GM10847 (cell line): ENCODE measurements around the gene ZP3.
A peak's percentile ranks its signal among the peaks of the same experiment; 100 is the strongest.

Source experiments
- POLR2A ChIP-seq: IDR thresholded peaks from 2 replicates; pipeline ENCODE4 v1.6.1; 2011; ENCODE audit not compliant: insufficient read length; ENCODE audit errors: extremely low read depth

Gene ZP3

DNA sequence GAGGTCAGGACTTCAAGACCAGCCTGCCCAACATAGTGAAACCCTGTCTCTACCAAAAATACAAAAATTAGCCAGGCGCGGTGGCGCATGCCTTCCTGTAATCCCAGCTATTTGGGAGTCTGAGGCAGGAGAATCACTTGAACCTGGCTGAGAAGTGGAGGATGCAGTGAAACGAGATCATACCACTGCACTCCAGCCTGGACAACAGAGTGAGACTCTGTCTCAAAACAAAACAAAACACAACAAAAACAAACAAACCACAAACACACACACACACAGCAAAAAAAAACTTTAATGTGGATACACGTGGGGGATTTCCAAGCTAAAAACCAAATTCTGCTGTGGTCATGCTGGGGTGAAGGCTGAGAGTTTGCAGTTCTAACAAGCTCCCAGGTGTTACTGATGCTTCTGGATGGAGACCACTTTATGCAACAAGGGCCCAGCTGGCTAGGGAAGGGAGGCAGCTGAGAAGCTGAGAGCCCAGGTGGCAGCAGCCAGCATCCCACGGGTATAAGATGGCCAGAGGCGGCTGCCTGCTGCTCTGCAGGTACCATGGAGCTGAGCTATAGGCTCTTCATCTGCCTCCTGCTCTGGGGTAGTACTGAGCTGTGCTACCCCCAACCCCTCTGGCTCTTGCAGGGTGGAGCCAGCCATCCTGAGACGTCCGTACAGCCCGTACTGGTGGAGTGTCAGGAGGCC is at the start of gene ZP3:
TSS of gene ZP3 (plus strand) at position 538 of the 699 bp plus-strand sequence. CDS start at position 553, 15 bp downstream.
- TF ChIP-seq POLR2A = no peak

DNA sequence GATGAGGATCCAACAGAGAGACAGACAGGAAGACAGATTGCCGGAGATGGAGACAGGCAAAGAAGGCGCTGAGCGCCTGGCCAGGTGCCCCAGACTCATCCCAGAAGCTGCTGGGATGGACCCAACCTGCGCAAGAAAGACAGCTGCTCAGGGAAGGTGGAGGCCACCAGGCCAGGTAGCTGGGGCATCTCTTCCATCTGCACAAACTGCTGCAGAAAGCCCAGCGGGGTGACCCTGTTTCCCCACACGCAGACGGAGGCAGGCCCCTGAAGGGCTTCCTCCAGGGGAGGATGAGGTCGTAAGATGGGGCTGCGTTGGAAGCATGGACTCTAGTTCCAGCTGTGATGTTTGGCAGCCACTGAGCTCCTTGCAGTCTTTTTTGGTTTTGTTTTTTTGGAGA is 49.5 kb upstream of the ZP3 start:
- no peak for TF ChIP-seq POLR2A

DNA sequence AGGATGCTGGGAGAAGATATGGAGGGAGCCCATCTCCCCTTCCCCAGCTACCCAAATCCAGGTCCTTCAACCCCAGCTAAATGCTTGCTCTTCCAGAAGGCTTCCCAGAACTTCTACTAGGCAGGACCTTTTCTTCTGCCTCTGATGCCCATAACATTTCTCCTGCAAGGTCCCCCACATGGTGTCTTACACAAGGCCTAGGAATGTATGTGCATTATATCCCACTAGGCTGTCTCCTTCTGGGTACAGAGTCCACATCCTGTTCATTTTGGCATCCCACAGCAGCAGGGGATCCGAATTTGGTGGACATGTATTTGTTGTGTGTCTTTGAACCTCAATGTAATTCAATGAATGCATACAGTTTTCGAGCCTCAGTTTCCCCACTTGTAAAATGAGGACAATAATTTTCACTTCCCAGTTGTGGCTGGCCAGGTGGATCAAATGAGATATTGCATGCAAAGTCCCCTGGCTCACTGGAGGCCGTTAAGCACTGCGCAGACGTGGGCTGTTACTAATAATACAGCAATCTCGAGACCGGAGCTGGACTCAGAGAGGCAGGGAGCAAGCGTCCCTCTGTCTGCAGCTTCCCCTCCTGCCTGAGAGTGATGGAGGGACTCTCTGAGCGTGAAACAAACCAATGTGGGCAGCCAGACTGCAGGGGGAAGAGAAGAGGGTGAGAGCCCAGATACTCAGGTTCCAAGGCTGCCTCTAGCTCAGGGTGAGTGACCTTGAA is 47.4 kb upstream of the ZP3 start:
- no peak for TF ChIP-seq POLR2A

DNA sequence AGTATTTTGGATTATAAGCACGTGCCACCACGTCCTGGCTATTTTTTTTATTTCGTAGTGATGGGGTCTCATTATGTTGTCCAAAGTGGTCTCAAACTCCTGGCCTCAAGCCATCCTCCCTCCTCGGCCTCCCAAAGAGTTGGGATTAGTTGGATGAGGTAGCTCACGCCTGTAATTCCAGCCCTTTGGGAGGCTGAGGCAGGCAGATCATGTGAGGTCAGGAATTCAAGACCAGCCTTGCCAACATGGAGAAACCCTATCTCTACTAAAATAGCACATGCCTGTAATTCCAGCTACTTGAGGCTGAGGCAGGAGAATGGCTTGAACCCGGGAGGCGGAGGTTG is 44.2 kb upstream of the ZP3 start:
- no peak for TF ChIP-seq POLR2A

DNA sequence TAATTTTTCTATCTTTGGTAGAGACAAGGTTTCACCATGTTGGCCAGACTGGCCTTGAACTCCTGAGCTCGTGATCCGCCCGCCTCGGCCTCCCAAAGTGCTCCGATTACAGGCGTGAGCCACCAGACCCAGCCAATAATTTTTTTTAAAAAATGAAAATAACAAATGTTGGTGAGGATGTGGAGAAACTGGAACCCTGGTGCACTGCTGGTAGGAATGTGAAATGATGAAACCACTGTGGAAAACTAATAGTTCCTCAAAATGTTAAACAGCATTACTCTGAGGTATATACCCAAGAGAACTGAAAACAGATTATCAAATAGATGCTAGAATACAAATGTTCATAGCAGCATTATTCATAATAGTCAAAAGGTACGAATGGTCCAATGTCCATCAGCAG is 42.9 kb upstream of the ZP3 start:
- no peak for TF ChIP-seq POLR2A

DNA sequence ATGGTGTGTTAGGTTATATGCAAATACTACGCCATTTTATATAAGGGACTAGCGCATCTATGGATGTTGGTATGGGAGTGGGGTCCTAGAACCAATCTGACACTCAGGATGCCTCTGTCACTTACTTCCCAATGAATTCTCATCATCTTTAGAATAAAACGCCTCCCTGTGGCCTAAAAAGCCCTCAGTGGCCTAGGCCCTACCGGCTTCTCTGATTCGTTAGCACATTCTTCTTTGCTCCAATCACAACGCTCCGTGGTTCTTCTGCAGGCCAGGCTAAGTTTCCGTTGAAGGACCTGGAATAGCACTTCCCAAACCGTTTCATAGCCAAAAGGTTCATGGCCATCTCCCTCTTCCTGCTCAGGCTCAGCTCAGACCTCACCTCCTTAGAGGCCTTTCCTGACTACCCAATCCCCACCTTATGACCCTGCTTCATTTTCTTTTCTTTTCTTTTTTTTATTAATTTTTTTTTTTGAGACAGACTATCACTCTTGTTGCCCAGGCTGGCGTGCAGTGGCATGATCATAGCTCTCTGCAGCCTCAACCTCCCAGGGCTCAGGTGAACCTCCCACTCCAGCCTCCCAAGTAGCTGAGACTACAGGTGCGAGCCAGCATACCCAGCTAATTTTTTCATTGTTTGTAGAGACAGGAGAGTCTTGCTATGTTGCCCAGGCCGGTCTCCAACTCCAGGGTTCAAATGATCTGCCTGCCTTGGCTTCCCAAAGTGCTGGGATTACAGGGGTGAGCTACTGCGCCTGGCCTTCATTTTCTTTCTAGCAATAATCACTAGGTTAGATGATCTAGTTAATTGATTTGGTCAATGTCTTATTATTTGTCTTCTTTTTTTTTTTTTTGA is 41.4 kb upstream of the ZP3 start:
- no peak for TF ChIP-seq POLR2A

DNA sequence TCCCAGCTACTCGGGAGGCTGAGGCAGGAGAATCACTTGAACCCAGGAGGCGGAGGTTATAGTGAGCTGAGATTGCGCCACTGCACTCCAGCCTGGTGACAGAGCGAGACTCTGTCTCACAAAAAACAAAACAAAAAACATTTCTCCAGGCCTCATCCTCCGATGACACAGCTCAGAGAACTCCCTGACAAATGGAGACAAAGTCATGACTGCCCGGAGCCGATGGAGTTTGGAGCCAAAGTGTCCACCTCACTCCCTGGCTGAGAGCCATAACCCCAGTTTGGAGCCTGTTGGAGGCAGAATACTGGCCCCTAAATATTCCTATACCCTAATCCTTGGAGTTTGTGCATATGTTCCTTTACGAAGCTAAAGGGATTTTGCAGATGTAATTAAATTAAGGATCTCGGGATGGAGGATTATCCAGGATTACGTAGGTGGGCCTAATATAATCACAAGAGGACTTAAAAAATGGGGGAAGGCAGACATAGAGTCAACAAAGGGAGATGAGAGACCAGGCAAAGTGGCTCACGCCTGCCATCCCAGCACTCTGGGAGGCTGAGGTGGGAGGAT is 38.0 kb upstream of the ZP3 start:
- TF ChIP-seq POLR2A = no peak

DNA sequence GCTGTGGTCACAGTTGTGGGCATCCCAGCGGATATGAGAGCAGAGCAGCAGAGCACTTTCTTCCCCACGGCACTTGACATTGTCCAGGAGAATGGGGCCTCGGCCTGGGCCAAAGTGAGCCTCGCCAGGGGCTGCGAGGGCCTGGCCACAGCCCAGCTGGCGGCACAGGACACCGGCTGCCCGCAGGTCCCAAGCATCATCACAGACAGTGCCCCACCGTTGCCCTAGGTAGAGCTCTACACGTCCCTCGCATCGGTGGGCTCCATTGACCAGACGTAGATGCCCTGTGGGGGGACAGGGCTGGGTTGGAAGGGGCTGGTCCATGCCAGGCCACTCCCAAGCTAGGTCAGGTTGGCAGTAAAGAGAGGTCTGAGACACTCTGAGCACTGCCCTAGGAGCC is 34.7 kb upstream of the ZP3 start:
- TF ChIP-seq POLR2A = no peak

DNA sequence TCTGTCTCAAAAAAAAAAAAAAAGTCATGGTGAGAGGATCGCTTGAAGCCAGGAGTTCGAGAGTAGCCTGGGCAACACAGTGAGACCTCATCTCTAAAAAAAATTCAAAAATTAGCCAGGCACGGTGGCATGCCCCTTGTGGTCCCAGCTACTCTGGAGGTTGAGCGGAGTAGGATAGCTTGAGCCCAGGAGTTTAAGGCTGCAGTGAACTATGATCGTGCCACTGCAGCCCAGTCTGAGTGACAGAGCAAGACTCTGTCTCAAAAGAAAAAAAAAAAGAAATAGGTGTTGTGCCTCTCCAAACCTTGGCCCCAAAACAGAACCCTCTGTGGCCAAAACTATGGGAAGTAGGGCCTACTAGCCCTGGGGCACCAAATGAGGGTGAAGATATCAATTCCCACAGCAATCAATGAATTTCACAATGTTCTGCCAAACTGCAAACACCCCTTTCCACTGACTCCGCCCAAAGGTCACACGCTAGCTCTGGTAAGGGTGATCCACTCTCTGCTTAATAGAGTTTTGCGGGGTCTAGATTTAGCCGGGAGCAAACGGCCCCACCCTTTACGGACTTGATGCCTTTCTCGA is 32.1 kb upstream of the ZP3 start:
- no peak for TF ChIP-seq POLR2A

DNA sequence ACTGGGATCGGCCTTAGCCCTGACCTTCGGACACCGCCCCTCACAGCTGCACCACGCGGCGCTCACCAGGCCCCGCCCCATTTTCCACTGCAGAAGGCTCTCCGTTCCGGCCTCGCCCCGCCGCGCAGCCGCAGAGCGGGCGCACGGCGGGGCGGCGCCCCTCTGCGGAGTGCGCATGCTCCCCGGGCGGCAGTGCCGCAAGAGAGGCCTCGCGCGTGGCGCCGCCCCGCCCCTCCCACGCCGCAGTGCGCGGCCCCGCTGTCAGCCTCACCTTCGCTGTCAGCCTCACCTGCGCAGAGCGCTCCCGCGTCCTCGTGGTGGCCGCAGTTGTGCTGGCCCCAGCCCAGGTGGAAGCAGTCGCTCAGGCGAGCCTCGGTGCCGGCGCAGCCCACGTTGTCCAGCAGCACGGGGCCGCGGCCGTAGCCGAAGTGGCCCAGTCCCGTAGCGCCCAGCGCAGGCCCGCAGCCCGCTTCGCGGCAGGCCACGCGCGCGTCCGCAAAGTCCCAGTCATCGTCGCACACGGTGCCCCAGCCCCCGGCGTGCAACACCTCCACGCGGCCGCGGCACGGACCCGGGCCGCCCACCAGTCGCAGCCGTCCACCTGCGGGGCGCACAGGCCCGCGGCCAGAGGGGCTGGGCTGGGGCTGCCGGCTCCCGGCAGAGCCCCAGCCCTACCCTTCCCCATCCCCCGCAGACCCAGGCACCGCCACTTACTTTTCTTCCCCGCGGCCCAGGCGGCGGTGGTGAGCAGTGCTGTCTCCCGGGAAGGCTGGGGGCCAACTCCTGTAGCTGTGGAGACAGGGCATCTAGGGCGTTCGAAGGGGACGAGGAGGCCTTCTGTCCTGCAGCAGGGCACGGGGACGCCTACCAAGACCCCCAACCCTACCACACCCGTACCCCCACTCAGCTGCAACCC is 31.4 kb upstream of the ZP3 start:
- TF ChIP-seq POLR2A = peak; percentile 60

DNA sequence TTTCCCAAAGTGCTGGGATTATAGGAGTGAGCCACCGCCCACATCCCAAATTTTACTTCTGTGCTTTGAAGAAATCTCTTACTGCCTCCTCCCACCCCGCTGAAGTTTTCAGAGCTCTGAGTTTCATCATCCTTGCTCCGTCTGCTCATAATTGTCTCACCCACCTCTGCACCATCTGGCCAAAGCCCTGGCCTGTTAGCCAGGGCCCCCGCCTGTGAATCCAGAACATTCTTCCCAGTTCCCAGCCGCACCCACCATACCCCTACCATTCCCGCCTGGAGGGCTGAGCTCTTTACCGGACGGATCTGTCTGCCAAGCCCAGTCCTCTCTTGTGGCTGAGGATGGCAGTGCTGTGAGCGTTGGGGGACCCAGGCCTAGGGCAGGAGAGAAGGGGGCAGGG is 29.8 kb upstream of the ZP3 start:
- TF ChIP-seq POLR2A = no peak

DNA sequence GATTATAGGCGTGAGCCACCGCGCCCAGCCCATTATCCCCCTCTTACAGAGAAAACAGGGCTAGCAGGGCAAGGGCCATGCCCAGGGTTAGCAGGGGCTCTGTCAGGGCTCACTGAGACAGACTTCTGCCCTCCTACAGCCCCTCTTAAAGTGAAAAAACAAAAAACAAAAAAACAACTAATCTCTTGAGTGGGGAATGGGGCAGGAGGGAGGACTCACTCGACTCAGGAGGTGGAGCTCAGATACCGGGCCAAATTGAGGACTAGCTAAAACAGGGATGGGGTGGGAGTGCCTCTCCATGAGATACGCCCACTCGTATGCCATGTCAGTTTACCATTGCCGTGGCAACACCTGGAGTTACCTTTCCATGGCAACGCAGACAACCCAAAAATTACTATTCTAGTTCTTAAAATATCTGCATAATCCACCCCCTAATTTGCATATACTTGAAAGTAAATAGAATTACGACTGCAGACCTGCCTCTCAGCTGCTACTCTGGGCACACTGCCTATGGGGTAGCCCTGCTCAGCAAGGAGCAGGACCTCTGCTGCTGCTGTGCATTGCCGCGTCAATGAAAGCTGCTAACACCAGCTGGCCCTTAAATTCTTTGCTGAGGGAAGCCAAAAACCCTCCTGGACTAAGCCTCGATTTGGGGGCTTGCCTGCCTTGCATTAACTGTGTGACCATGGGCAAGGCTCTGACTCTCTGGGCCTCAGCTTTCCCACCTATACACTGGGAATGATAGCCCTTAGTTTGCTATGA is 28.6 kb upstream of the ZP3 start:
- no peak for TF ChIP-seq POLR2A

DNA sequence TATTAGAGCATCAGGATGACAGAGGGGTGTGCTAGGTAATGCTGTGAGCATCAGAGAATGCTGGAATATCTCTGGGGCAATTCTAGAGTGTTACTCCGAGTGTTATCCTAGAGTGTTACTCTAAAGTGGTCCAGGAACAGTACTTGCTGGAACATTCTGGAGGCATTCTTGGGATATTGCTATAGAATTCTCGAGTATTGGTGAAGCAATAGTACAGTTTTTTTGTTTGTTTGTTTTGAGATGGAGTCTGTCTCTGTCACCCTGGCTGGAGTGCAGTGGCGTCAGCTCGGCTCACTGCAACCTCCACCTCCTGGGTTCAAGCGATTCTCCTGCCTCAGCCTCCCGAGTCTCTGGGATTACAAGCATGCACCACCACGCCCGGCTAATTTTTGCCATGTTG is 27.9 kb upstream of the ZP3 start:
- TF ChIP-seq POLR2A = no peak
